ENCODE data around the gene SNAPC3. TPM values are rescaled to one million over a fixed set of nuclear protein-coding genes. Genes with fewer than 3 reads are reported as not detected.
"Not testable (repeated sequence)": the region's sequence is repeated elsewhere in the genome, so short reads cannot be mapped to it uniquely, and the experiment has no call there.

Gene SNAPC3
- 10 to 100 TPM in 2 of 3 donors, 1 to 10 TPM in 1; 9.9 to 17.0 (median 11.3) TPM for polyA plus RNA-seq

DNA sequence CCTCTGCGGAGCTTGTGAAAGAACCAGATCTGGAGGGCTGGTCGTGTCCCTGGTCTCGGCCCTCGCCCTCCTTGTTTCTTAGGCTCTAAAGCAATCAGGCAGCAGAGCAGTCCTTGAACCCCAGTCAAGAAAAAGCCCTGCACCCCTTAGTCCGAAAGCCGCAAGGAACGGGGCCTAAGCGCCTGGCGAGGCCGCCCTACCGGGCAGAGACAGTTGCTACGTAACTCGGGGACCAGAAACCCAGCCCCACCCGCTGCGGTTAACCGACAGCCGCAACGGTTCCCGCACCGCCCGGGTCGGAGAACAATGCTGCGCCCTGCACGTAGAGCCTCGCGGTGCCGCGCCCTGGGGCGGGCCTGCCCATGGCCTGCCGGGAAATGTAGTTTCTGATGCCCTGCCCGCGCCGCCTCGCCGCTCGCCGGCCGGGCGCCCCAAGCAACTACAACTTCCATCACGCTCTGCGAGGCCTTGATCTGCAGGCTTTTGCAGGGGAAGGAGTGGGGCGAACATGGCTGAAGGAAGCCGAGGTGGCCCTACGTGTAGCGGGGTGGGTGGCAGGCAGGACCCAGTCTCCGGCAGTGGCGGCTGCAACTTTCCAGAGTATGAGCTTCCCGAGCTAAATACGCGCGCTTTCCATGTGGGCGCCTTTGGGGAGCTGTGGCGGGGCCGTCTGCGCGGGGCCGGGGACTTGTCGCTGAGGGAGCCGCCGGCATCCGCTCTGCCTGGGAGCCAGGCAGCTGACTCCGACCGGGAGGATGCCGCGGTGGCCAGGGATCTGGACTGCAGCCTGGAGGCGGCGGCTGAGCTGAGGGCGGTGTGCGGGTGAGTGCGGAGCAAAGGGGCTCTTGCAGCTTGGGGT, at the start of gene SNAPC3:
Gene SNAPC3 (plus strand): TSS at position 505 of the 859 bp plus-strand sequence. CDS start 4 bp downstream, at position 509.
- peak within 1 kb of the TSS; percentile 88 to 96 (median 91) for H3K27ac Mint-ChIP-seq
- no peaks in the 10 kb centered on the region for H3K9me3 Mint-ChIP-seq
- peaks cover 13 to 15% (median 13%) of the 10 kb centered on the region in 3 donors for H3K27me3 Mint-ChIP-seq (ENCODE audit: low read depth in 3 of 3)
- DNase-seq: peak; percentile 90 to 91 (median 90)
- H3K36me3 Mint-ChIP-seq: peaks cover 5 to 11% (median 6%) of the 10 kb centered on the region in 3 donors
- H3K4me3 Mint-ChIP-seq: peak within 1 kb of the TSS; percentile 91 to 93 (median 91)
- H3K4me1 Mint-ChIP-seq: peaks cover 35 to 54% of the 10 kb centered on the region in 2 donors

DNA sequence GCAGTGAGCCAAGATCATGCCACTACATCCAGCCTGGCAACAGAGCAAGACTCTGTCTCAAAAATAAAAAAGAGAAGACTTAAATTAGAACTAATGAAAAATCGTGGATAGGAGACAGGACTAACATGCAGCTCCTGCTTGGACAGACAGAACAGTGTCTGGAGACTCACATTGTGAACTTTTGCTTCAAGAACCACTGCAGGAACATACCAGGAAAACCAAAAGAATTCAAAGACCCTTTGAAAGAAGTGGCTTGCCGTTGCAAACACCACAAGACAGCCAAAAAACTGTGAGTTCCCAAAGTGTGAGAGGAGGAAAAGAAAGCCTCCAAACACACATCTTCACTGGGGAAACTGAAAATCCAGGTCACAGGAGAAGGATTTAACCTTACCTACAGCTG, 48.8 kb upstream of the SNAPC3 start:
- peaks cover 0 to 3% (median 0%) of the 10 kb centered on the region in 6 donors for H3K9me3 Mint-ChIP-seq
- no peak overlapping the region for H3K27ac Mint-ChIP-seq
- no peaks in the 10 kb centered on the region for H3K36me3 Mint-ChIP-seq
- peaks cover 2 to 14% (median 2%) of the 10 kb centered on the region in 3 donors for H3K27me3 Mint-ChIP-seq (ENCODE audit: low read depth in 3 of 3)
- H3K4me1 Mint-ChIP-seq: peaks cover 53 to 60% of the 10 kb centered on the region in 2 donors
- H3K4me3 Mint-ChIP-seq: no peak overlapping the region
- DNase-seq: no peak

DNA sequence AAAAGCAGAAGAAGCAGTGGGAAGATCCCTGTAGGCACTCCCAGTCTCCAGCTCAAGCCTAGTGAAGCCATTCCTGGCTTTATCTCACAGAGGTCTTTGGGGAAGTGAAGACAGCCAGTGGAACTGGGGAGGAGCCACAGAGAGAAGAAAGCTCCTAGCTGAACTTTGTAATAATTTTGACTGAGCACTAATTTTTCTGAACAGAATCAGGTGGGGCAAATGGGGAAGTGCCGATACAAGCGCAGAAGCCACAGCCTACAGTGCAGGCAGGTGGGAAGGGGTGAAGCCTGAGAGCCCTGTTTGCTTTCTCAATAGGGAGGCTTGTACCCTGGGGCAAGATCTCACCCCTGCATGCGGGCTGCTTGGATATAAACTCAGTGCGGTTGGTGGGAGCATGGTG, 48.4 kb upstream of the SNAPC3 start:
- peaks cover 53 to 60% of the 10 kb centered on the region in 2 donors for H3K4me1 Mint-ChIP-seq
- no peaks in the 10 kb centered on the region for H3K36me3 Mint-ChIP-seq
- H3K4me3 Mint-ChIP-seq: peak overlapping the region in 1 of 5 donors; percentile 27
- peaks cover 2 to 14% (median 2%) of the 10 kb centered on the region in 3 donors for H3K27me3 Mint-ChIP-seq (ENCODE audit: low read depth in 3 of 3)
- no peak for DNase-seq
- no peak overlapping the region for H3K27ac Mint-ChIP-seq
- peaks cover 0 to 3% (median 0%) of the 10 kb centered on the region in 6 donors for H3K9me3 Mint-ChIP-seq

DNA sequence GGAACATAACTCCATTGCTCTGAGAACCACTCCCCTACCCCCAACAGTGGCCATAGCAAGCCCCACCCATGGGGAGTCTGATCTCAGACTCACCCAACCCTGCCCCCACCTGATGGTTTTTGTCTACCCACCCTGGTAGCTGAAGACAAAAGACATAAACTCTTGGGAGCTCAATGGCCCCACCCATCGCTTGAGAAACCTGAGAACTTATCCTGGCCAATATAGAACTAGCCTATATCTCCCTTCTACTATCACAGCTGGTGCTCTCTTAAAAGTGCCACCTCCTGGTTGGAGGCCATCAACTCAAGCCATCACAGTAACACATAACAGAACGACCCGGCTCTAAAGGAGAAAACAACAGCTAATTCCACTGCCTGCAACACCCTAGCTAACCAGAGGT, 47.9 kb upstream of the SNAPC3 start:
- no peaks in the 10 kb centered on the region for H3K36me3 Mint-ChIP-seq
- peak overlapping the region in 1 of 5 donors; percentile 51 for H3K4me3 Mint-ChIP-seq
- peaks cover 0 to 3% (median 0%) of the 10 kb centered on the region in 6 donors for H3K9me3 Mint-ChIP-seq
- peaks cover 53 to 60% of the 10 kb centered on the region in 2 donors for H3K4me1 Mint-ChIP-seq
- H3K27me3 Mint-ChIP-seq (ENCODE audit: low read depth in 3 of 3): peaks cover 2 to 16% (median 2%) of the 10 kb centered on the region in 3 donors
- DNase-seq: no peak
- no peak overlapping the region for H3K27ac Mint-ChIP-seq

DNA sequence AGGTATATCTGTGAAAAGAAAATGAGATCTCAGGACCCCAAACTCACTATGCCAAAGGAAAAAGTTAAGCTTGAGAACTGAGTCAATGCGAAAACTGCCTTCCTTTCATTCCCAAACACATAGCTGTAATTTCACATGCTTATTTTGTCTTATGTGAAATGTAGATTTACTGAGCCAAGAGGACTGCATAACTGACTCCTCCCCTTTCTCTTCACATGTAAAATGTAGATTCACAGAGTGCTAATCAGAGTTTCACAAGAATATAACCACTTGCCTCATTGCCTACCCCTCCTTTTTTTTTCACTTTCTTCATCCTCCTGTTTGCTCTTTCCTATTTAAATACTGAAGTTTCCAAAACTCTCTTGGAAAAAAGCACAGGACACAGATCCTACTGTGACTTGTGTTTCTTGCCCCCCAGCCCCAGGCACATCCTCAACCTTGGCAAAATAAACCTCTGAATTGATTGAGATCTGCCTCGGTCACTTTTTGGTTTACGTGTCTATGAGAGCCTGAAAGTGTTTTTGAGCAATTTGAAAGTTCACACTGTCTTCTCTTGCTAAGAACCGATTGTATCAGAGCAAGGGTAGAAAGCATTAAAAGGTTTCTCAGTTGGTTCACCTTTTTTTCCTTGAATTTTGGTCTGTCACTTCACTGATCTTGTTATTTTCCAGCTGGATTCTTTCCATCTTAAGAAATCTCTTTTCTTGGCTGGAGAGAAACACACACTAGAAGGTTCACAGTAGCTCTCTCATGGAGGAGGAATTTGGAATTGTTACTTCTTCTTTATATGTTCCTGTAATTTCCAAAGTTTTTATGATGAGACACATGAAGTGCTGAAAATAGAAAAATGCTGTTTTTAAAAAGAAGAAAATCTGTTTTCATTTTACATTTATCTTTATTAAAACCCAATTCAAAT, 44.8 kb upstream of the SNAPC3 start:
- no peak for DNase-seq
- Mint-ChIP-seq H3K27ac (peak overlapping the region in 5 of 6 donors; percentile 15 to 64 (median 31)), H3K36me3 (no peaks in the 10 kb centered on the region), H3K4me3 (peak overlapping the region in 4 of 5 donors; percentile 5 to 79 (median 57)), H3K9me3 (peaks cover 0 to 3% (median 0%) of the 10 kb centered on the region in 6 donors), H3K27me3 (ENCODE audit: low read depth in 3 of 3) (peaks cover 0 to 17% (median 3%) of the 10 kb centered on the region in 3 donors), H3K4me1 (peaks cover 43 to 47% of the 10 kb centered on the region in 2 donors)

DNA sequence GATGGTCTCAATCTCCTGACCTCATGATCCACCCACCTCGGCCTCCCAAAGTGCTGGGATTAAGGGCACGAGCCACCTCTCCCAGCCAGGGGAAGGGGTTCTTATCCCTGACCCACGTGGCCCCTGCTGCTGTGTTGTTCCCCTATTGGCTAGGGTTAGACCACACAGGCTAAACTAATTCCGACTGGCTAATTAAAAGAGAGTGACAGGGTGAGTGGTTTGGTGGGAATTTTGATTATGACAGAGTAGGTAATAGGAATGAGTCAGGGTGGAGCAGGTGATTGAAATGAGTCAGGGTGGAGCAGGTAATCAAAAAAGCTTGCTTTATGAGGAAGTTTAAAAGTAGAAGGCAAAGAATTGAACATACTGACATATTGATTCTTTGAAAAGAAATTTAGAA, 43.4 kb upstream of the SNAPC3 start:
- not testable (repeated sequence) for H3K4me3 Mint-ChIP-seq, H3K9me3 Mint-ChIP-seq, H3K27ac Mint-ChIP-seq, H3K36me3 Mint-ChIP-seq, DNase-seq
- peaks cover 29 to 33% of the 10 kb centered on the region in 2 donors for H3K4me1 Mint-ChIP-seq
- peaks cover 0 to 16% (median 8%) of the 10 kb centered on the region in 3 donors for H3K27me3 Mint-ChIP-seq (ENCODE audit: low read depth in 3 of 3)

DNA sequence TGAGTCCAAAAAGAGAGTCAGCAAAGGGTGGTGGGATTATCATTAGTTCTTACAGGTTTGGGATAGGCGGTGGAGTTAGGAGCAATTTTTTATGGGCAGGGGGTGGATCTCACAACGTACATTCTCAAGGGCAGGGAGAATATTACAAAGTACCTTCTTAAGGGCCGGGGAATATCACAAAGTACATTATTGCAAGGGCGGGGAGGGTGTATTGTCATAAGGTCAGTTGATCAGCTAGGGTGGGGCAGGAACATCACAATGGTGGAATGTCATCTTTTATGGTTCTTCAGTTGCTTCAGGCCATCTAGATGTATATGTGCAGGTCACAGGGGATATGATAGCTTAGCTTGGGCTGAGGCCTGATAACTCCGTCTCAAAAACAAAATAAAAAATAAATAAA, 42.8 kb upstream of the SNAPC3 start:
- H3K36me3 Mint-ChIP-seq, H3K27ac Mint-ChIP-seq, DNase-seq, H3K4me3 Mint-ChIP-seq, H3K9me3 Mint-ChIP-seq: not testable (repeated sequence)
- peaks cover 0 to 16% (median 8%) of the 10 kb centered on the region in 3 donors for H3K27me3 Mint-ChIP-seq (ENCODE audit: low read depth in 3 of 3)
- H3K4me1 Mint-ChIP-seq: peaks cover 23 to 27% of the 10 kb centered on the region in 2 donors

DNA sequence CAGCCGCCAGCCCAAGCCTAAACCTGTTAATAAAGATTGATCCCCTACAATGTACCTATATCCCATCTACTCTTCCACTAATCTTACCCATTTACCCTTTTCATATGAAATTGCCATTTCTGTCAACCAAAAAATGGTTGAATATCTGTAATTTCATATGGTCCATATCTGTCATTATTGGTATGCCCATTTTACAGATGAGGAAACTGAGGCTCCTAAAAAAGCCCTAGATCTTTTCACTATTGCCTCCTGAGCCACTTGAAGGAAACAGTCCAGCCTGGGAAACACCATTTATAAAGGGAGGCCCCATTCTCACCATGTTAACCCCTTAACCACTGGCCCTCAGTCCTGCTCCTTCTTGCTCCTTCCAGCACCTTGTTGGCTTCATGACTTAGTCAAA, 41.2 kb upstream of the SNAPC3 start:
- peak overlapping the region in 1 of 6 donors; percentile 41 for H3K27ac Mint-ChIP-seq
- H3K4me3 Mint-ChIP-seq: no peak overlapping the region
- H3K27me3 Mint-ChIP-seq (ENCODE audit: low read depth in 3 of 3): peaks cover 0 to 14% (median 8%) of the 10 kb centered on the region in 3 donors
- DNase-seq: no peak
- H3K36me3 Mint-ChIP-seq: no peaks in the 10 kb centered on the region
- no peaks in the 10 kb centered on the region for H3K9me3 Mint-ChIP-seq
- peaks cover 13 to 14% of the 10 kb centered on the region in 2 donors for H3K4me1 Mint-ChIP-seq

DNA sequence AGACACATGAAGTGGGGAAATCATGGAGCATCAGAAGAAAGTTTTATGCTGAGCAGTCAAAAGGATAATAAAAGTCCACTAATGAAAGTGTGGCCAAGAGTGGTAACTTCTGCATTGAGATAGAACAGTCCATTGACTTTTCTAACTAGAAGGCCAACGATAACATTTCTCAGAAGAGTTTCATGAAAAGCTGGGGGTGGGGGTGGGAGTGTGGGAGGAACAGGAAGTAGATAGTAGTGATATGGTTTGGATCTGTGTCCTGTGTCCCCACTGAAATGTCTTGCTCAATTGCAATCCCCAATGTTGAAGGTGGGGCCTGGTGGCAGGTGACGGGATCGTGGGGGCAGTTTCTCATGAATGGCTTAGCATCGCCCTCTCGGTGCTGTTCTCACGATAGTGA, 36.2 kb upstream of the SNAPC3 start:
- Mint-ChIP-seq H3K27ac (no peak overlapping the region), H3K9me3 (no peaks in the 10 kb centered on the region), H3K27me3 (ENCODE audit: low read depth in 3 of 3) (peaks cover 0 to 8% (median 7%) of the 10 kb centered on the region in 3 donors), H3K4me3 (no peak overlapping the region), H3K4me1 (no peaks in the 10 kb centered on the region), H3K36me3 (peaks cover 0 to 4% (median 0%) of the 10 kb centered on the region in 3 donors)
- DNase-seq: no peak

DNA sequence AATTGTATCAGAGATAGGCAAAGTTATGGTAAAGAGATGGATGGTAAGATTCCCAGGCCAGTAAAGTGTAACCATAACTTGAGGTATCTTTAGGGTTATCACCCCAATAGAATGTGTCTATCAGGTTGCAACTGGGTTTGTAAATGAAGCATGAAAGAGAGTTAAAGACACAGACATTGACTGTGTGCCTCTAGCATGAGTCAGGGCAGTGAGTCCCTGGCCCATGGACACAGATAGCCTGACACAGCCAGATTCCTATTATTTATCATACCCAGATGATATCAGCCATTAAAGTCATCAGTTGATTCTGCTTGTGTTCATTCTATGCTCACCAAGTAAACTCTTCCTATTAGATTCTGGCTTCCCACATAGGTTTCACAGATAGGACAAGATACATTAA, 33.5 kb upstream of the SNAPC3 start:
- no peak for DNase-seq
- Mint-ChIP-seq H3K27me3 (ENCODE audit: low read depth in 3 of 3) (peaks cover 0 to 3% (median 3%) of the 10 kb centered on the region in 3 donors), H3K9me3 (no peaks in the 10 kb centered on the region), H3K27ac (no peak overlapping the region), H3K4me1 (no peaks in the 10 kb centered on the region), H3K36me3 (peaks cover 0 to 4% (median 0%) of the 10 kb centered on the region in 3 donors), H3K4me3 (no peak overlapping the region)

DNA sequence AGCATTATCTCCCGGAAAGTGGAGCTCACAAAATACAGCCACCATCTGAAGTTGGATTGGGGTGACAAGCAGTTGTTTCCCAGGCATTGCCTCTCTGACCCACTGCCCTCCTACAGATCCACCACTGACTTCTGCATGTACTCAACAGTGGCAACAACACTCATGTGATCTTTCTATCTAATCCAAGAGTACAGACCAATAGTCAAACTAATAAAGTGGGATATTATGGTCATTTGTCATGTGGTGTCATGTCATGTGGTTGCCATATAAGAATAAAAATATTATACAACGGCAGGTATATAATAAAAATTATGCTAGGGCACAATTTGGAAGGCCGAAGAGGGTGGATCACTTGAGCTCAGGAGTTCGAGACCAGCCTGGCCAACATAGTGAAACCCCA, 33.0 kb upstream of the SNAPC3 start:
- H3K9me3 Mint-ChIP-seq: no peaks in the 10 kb centered on the region
- H3K4me1 Mint-ChIP-seq: no peaks in the 10 kb centered on the region
- DNase-seq: no peak
- H3K27me3 Mint-ChIP-seq (ENCODE audit: low read depth in 3 of 3): peaks cover 0 to 3% (median 3%) of the 10 kb centered on the region in 3 donors
- peaks cover 0 to 4% (median 0%) of the 10 kb centered on the region in 3 donors for H3K36me3 Mint-ChIP-seq
- H3K27ac Mint-ChIP-seq: no peak overlapping the region
- no peak overlapping the region for H3K4me3 Mint-ChIP-seq

DNA sequence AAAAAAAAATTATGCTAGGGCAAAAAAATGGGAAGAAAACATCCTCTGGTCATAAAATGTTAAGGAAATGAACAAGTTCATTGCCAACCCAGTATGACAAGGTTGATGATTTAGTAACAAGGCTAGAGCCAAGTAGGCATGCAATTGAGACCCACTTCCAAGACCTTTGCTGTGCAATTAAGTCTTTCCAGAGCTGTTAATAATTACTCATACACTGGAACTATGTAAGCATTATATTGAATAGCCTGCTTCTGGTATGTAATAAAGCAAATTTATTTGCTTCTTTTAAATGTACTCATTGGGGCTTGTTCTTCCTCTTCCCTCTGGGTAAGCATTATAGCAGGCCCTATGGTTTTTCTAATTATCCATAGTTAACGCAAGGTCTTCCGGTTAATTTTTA, 32.5 kb upstream of the SNAPC3 start:
- Mint-ChIP-seq H3K9me3 (no peaks in the 10 kb centered on the region), H3K27ac (no peak overlapping the region)

DNA sequence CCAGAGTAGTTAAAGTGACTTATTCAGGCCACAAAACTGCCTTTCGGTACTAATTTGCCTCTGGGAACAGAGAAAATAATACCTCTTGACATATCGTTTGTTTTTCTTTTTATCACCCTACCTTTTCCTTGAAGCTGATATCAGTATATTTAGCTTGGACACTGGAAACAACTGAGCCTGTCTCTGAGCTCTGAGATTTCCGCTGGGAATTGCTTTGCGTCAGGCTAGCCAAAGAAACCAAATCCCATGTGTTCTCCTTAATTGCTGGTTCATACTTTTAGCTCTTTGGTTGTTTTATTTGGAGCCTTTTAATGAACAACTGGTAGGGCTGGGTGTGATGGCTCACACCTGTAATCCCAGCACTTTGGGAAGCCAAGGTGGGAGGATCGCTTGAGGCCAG, 30.3 kb upstream of the SNAPC3 start:
- Mint-ChIP-seq H3K27ac (no peak overlapping the region), H3K4me1 (no peaks in the 10 kb centered on the region), H3K9me3 (no peaks in the 10 kb centered on the region), H3K4me3 (no peak overlapping the region), H3K36me3 (peaks cover 0 to under 1% (median 0%) of the 10 kb centered on the region in 3 donors), H3K27me3 (ENCODE audit: low read depth in 3 of 3) (peaks cover 0 to 8% (median 3%) of the 10 kb centered on the region in 3 donors)
- DNase-seq: no peak

More for the DNA sequence above, 32.5 kb upstream of the SNAPC3 start:
- Mint-ChIP-seq H3K27me3 (ENCODE audit: low read depth in 3 of 3) (peaks cover 0 to 3% (median 3%) of the 10 kb centered on the region in 3 donors), H3K36me3 (peaks cover 0 to 4% (median 0%) of the 10 kb centered on the region in 3 donors), H3K4me3 (no peak overlapping the region), H3K4me1 (no peaks in the 10 kb centered on the region)
- no peak for DNase-seq

Data from immature natural killer cell (primary cell).